ENCODE results near the gene PLAAT5.
"Not testable (repeated sequence)": the region's sequence is repeated elsewhere in the genome, so short reads cannot be mapped to it uniquely, and the experiment has no call there.

DNA sequence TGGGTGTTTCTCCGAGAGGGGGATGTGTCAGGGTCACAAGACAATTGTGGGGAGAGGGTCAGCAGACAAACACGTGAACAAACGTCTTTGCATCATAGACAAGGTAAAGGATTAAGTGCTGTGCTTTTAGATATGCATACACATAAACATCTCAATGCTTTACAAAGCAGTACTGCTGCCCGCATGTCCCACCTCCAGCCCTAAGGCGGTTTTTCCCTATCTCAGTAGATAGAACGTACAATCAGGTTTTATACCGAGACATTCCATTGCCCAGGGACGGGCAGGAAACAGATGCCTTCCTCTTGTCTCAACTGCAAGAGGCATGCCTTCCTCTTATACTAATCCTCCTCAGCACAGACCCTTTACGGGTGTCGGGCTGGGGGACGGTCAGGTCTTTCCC is 37.2 kb upstream of the PLAAT5 start:
- TF ChIP-seq EGR1 (IDR thresholded peaks at IDR 0.05; ENCODE audit: borderline replicate concordance, low read depth, low read length); PHF8 (conservative IDR thresholded peaks at IDR 0.05; ENCODE audit: low read depth, low read length); POLR2A (IDR thresholded peaks at IDR 0.05; ENCODE audit: control extremely low read depth in 1 of 2, low read depth in 2 of 2, low read length in 2 of 2); JUN (IDR thresholded peaks at IDR 0.05; ENCODE audit: low read depth, low read length); POLR2AphosphoS5 (IDR thresholded peaks at IDR 0.05; ENCODE audit: low read depth, low read length); HDAC6 (IDR thresholded peaks at IDR 0.05; ENCODE audit: low read depth, low read length): not testable (repeated sequence)
- TF ChIP-seq, protein P1, sequence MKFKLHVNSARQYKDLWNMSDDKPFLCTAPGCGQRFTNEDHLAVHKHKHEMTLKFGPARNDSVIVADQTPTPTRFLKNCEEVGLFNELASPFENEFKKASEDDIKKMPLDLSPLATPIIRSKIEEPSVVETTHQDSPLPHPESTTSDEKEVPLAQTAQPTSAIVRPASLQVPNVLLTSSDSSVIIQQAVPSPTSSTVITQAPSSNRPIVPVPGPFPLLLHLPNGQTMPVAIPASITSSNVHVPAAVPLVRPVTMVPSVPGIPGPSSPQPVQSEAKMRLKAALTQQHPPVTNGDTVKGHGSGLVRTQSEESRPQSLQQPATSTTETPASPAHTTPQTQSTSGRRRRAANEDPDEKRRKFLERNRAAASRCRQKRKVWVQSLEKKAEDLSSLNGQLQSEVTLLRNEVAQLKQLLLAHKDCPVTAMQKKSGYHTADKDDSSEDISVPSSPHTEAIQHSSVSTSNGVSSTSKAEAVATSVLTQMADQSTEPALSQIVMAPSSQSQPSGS (IDR thresholded peaks at IDR 0.05; ENCODE audit: low read length) = not testable (repeated sequence)
- TF ChIP-seq, protein P2, sequence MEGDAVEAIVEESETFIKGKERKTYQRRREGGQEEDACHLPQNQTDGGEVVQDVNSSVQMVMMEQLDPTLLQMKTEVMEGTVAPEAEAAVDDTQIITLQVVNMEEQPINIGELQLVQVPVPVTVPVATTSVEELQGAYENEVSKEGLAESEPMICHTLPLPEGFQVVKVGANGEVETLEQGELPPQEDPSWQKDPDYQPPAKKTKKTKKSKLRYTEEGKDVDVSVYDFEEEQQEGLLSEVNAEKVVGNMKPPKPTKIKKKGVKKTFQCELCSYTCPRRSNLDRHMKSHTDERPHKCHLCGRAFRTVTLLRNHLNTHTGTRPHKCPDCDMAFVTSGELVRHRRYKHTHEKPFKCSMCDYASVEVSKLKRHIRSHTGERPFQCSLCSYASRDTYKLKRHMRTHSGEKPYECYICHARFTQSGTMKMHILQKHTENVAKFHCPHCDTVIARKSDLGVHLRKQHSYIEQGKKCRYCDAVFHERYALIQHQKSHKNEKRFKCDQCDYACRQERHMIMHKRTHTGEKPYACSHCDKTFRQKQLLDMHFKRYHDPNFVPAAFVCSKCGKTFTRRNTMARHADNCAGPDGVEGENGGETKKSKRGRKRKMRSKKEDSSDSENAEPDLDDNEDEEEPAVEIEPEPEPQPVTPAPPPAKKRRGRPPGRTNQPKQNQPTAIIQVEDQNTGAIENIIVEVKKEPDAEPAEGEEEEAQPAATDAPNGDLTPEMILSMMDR (IDR thresholded peaks at IDR 0.05; ENCODE audit: control extremely low read depth in 1 of 3, insufficient read depth in 1 of 3, low read depth in 1 of 3, low read length in 3 of 3) = not testable (repeated sequence)
- TF ChIP-seq, protein P3, sequence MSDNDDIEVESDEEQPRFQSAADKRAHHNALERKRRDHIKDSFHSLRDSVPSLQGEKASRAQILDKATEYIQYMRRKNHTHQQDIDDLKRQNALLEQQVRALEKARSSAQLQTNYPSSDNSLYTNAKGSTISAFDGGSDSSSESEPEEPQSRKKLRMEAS (IDR thresholded peaks at IDR 0.05) = not testable (repeated sequence)
